Measurements from ENCODE around the gene TMEM190.

Gene TMEM190

GRCh38 chr19:55383279-55384130, 6.9 kb downstream of the TMEM190 start:
- H3K9ac ChIP-seq (ENCODE audit: low read length), result peak overlapping the region; percentile 24

GRCh38 chr19:55384131-55384919, 7.7 kb downstream of the TMEM190 start, which contains the start of gene TMEM238:
TSS of gene TMEM238 (minus strand) at chr19:55384292. CDS start at chr19:55384259, 33 bp downstream.
- peak within 1 kb of the TSS; percentile 69 for H3K9ac ChIP-seq (ENCODE audit: low read length)
- H3K4me1 ChIP-seq (ENCODE audit: control insufficient read depth, insufficient read depth, low read length), result peaks cover 19% of the 10 kb centered on the region
- H3K27ac ChIP-seq (ENCODE audit: low read depth, low read length), result peak within 1 kb of the TSS; percentile 97
- peak within 1 kb of the TSS; percentile 74 for H3K4me3 ChIP-seq (ENCODE audit: low read length)
- H3K27me3 ChIP-seq (ENCODE audit: control insufficient read depth, insufficient read depth, low read length), result no peaks in the 10 kb centered on the region
- H3K36me3 ChIP-seq (ENCODE audit: control insufficient read depth, insufficient read depth, low read length), result peaks cover 18% of the 10 kb centered on the region

More at GRCh38 chr19:55383279-55384130, 6.9 kb downstream of the TMEM190 start:
- Histone ChIP-seq H3K4me1 (ENCODE audit: control insufficient read depth, insufficient read depth, low read length) (peaks cover 18% of the 10 kb centered on the region), H3K36me3 (ENCODE audit: control insufficient read depth, insufficient read depth, low read length) (peaks cover 11% of the 10 kb centered on the region), H3K4me3 (ENCODE audit: low read length) (peak overlapping the region; percentile 74), H3K27me3 (ENCODE audit: control insufficient read depth, insufficient read depth, low read length) (no peaks in the 10 kb centered on the region), H3K27ac (ENCODE audit: low read depth, low read length) (peak overlapping the region; percentile 97)

- Histone ChIP-seq H3K27me3 (ENCODE audit: control insufficient read depth, insufficient read depth, low read length) (no peaks in the 10 kb centered on the region), H3K9ac (ENCODE audit: low read length) (peak overlapping the region; percentile 69), H3K4me3 (ENCODE audit: low read length) (peak overlapping the region; percentile 74), H3K27ac (ENCODE audit: low read depth, low read length) (peak overlapping the region; percentile 97), H3K36me3 (ENCODE audit: control insufficient read depth, insufficient read depth, low read length) (peaks cover 25% of the 10 kb centered on the region), H3K4me1 (ENCODE audit: control insufficient read depth, insufficient read depth, low read length) (peaks cover 19% of the 10 kb centered on the region)
Observed at GRCh38 chr19:55384920-55385723, 8.5 kb downstream of the TMEM190 start.

- Histone ChIP-seq H3K9ac (ENCODE audit: low read length) (peak within 1 kb of the TSS; percentile 97), H3K4me1 (ENCODE audit: control insufficient read depth, insufficient read depth, low read length) (peaks cover 19% of the 10 kb centered on the region), H3K27ac (ENCODE audit: low read depth, low read length) (peak within 1 kb of the TSS; percentile 97), H3K27me3 (ENCODE audit: control insufficient read depth, insufficient read depth, low read length) (no peaks in the 10 kb centered on the region), H3K36me3 (ENCODE audit: control insufficient read depth, insufficient read depth, low read length) (peaks cover 28% of the 10 kb centered on the region), H3K4me3 (ENCODE audit: low read length) (peak within 1 kb of the TSS; percentile 98)
Observed at GRCh38 chr19:55385724-55386492, 9.3 kb downstream of the TMEM190 start, which contains the start of gene RPL28. TSS of gene RPL28 (plus strand) at chr19:55385932. CDS start at chr19:55386358, 426 bp downstream.

GRCh38 chr19:55386493-55386971, 9.9 kb downstream of the TMEM190 start:
- peak overlapping the region; percentile 98 for H3K4me3 ChIP-seq (ENCODE audit: low read length)
- H3K9ac ChIP-seq (ENCODE audit: low read length), result peak overlapping the region; percentile 97
- H3K27ac ChIP-seq (ENCODE audit: low read depth, low read length), result peak overlapping the region; percentile 97
- H3K27me3 ChIP-seq (ENCODE audit: control insufficient read depth, insufficient read depth, low read length), result no peaks in the 10 kb centered on the region
- H3K4me1 ChIP-seq (ENCODE audit: control insufficient read depth, insufficient read depth, low read length), result peaks cover 19% of the 10 kb centered on the region
- peaks cover 33% of the 10 kb centered on the region for H3K36me3 ChIP-seq (ENCODE audit: control insufficient read depth, insufficient read depth, low read length)

GRCh38 chr19:55387736-55388497, 11.3 kb downstream of the TMEM190 start:
- H3K9ac ChIP-seq (ENCODE audit: low read length), result no peak overlapping the region
- no peak overlapping the region for H3K27ac ChIP-seq (ENCODE audit: low read depth, low read length)
- peak overlapping the region; percentile 98 for H3K4me3 ChIP-seq (ENCODE audit: low read length)
- H3K27me3 ChIP-seq (ENCODE audit: control insufficient read depth, insufficient read depth, low read length), result no peaks in the 10 kb centered on the region
- peaks cover 19% of the 10 kb centered on the region for H3K4me1 ChIP-seq (ENCODE audit: control insufficient read depth, insufficient read depth, low read length)
- peaks cover 33% of the 10 kb centered on the region for H3K36me3 ChIP-seq (ENCODE audit: control insufficient read depth, insufficient read depth, low read length)

GRCh38 chr19:55389386-55390317, 13.0 kb downstream of the TMEM190 start:
- Histone ChIP-seq H3K9ac (ENCODE audit: low read length) (no peak overlapping the region), H3K27ac (ENCODE audit: low read depth, low read length) (no peak overlapping the region), H3K4me3 (ENCODE audit: low read length) (no peak overlapping the region), H3K36me3 (ENCODE audit: control insufficient read depth, insufficient read depth, low read length) (peaks cover 33% of the 10 kb centered on the region), H3K27me3 (ENCODE audit: control insufficient read depth, insufficient read depth, low read length) (no peaks in the 10 kb centered on the region), H3K4me1 (ENCODE audit: control insufficient read depth, insufficient read depth, low read length) (peaks cover 16% of the 10 kb centered on the region)

- Histone ChIP-seq H3K9ac (ENCODE audit: low read length) (no peak overlapping the region), H3K4me3 (ENCODE audit: low read length) (no peak overlapping the region), H3K36me3 (ENCODE audit: control insufficient read depth, insufficient read depth, low read length) (peaks cover 33% of the 10 kb centered on the region), H3K27me3 (ENCODE audit: control insufficient read depth, insufficient read depth, low read length) (no peaks in the 10 kb centered on the region), H3K27ac (ENCODE audit: low read depth, low read length) (no peak overlapping the region), H3K4me1 (ENCODE audit: control insufficient read depth, insufficient read depth, low read length) (peaks cover 16% of the 10 kb centered on the region)
Observed at GRCh38 chr19:55390461-55390880, 13.8 kb downstream of the TMEM190 start.

- Histone ChIP-seq H3K27ac (ENCODE audit: low read depth, low read length) (no peak overlapping the region), H3K27me3 (ENCODE audit: control insufficient read depth, insufficient read depth, low read length) (no peaks in the 10 kb centered on the region), H3K36me3 (ENCODE audit: control insufficient read depth, insufficient read depth, low read length) (peaks cover 33% of the 10 kb centered on the region), H3K9ac (ENCODE audit: low read length) (no peak overlapping the region), H3K4me1 (ENCODE audit: control insufficient read depth, insufficient read depth, low read length) (peaks cover 16% of the 10 kb centered on the region), H3K4me3 (ENCODE audit: low read length) (no peak overlapping the region)
Observed at GRCh38 chr19:55391191-55391670, 14.6 kb downstream of the TMEM190 start.
